NB4 (cell line): Measurements from ENCODE around the gene SP9.
"Not testable (repeated sequence)": the region's sequence is repeated elsewhere in the genome, so short reads cannot be mapped to it uniquely, and the experiment has no call there.

Experiments
- POLR2A ChIP-seq: IDR thresholded peaks from 2 replicates; pipeline ENCODE4 v1.6.1; 2011; ENCODE audit warnings: mild to moderate bottlenecking; ENCODE audit not compliant: insufficient read length; ENCODE audit errors: extremely low read depth
- TF ChIP-seq, protein P1 (sequence below): IDR thresholded peaks from one replicate; pipeline ENCODE4 v1.5.1; 2012; ENCODE audit warnings: low read depth, low read length
- TF ChIP-seq, protein P2 (sequence below): IDR thresholded peaks from 2 replicates; pipeline ENCODE4 v1.6.1; 2011; ENCODE audit warnings: low read depth, low read length

DNA sequence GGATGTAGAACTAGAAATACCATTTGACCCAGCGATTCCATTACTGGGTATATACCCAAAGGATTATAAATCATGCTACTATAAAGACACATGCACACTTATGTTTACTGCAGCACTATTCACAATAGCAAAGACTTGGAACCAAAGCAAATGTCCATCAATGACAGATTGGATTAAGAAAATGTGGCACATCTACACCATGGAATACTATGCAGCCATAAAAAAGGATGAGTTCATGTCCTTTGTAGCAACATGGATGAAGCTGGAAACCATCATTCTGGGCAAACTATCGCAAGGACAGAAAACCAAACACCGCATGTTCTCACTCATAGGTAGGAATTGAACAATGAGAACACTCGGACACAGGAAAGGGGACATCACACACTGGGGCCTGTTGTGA, 24.9 kb downstream of the SP9 start:
- TF ChIP-seq POLR2A: not testable (repeated sequence)
- TF ChIP-seq, protein P1, sequence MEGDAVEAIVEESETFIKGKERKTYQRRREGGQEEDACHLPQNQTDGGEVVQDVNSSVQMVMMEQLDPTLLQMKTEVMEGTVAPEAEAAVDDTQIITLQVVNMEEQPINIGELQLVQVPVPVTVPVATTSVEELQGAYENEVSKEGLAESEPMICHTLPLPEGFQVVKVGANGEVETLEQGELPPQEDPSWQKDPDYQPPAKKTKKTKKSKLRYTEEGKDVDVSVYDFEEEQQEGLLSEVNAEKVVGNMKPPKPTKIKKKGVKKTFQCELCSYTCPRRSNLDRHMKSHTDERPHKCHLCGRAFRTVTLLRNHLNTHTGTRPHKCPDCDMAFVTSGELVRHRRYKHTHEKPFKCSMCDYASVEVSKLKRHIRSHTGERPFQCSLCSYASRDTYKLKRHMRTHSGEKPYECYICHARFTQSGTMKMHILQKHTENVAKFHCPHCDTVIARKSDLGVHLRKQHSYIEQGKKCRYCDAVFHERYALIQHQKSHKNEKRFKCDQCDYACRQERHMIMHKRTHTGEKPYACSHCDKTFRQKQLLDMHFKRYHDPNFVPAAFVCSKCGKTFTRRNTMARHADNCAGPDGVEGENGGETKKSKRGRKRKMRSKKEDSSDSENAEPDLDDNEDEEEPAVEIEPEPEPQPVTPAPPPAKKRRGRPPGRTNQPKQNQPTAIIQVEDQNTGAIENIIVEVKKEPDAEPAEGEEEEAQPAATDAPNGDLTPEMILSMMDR: not testable (repeated sequence)
- TF ChIP-seq, protein P2, sequence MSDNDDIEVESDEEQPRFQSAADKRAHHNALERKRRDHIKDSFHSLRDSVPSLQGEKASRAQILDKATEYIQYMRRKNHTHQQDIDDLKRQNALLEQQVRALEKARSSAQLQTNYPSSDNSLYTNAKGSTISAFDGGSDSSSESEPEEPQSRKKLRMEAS: not testable (repeated sequence)
